GM19351 (cell line): ENCODE data around the gene INMT.
A peak's percentile ranks its signal among the peaks of the same experiment; 100 is the strongest.

Experiments
- ATAC-seq: cut with Tn5 transposase; IDR thresholded peaks from one replicate; pipeline ENCODE4 v1.9.1; 2021; ENCODE audit warnings: mild to moderate bottlenecking, moderate library complexity; ENCODE audit not compliant: unreplicated experiment

INMT gene

DNA sequence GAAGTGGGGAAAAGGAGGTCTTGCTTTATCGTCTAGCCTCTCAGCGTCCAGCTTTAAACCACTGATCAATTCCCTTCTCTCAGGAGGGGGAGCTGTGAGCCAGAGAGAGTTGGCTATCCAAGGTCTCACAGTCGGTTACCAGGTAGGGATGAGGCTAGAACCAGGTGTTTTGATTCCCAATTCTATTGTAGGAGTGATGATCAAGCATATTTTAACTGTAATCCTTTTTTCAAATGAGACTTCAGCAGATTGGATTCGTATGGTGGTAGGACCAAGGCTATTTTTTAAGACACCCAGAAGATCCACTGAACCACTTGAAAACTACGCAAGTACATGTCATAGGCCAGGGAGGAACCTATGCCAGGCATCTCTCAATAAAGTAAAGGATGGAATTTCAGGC, 27.6 kb downstream of the INMT start:
- ATAC-seq = no peak

DNA sequence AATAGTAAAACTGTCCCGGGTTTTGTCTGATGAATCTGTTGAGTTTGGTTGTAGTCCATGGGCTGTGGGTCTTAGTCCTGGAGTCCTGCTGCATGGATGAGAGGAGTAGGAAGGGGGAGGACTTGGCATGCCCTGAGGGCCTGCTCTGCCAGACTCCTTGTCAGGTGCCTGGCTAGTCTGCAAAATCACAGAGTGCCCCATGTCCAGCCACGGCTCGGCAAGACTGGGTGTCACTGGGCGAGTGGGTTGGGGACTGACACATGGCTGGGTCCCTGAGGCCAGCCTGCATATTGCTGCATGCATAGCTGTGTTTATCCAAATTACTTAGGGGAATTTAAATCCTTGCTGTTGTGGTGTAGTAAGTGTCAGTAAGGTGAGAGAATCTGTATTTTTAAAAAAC, 29.0 kb downstream of the INMT start:
- ATAC-seq = no peak

DNA sequence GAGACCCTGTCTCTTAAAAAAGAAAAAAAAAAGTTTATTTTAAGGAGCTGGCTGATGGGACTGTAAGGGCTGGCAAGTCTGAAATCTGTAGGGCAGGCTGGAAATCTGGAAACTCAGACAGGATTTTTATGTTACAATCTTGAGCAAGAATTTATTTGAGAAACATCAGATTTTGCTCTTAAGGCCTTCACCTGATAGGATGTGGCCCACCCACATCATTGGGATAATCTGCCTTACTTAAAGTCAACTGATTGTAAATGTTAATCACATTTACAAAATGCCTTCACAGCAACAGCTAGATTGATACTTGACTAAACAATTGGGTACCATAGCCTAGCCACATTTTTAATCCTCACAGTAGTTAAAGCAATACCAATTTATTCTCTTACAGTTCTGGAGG, 30.8 kb downstream of the INMT start:
- ATAC-seq = no peak

DNA sequence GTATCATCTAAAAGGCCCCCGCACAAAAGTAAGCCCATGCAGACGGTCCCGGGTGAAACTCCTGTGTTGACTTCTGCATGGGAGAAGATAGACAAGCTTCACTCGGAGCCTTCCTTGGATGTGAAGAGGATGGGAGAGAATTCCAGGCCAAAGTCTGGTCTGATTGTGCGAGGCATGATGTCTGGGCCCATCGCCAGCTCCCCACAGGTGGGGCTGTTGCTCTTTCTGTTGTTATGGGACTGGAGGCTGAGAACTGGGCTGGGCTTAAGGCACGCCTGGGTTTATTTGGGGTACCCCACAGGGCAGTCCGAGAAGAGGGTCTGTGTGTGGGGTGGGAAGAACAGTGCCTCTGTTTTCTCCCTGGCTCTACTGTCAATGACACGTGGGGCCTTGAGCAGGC, 33.9 kb downstream of the INMT start:
- no peak for ATAC-seq

DNA sequence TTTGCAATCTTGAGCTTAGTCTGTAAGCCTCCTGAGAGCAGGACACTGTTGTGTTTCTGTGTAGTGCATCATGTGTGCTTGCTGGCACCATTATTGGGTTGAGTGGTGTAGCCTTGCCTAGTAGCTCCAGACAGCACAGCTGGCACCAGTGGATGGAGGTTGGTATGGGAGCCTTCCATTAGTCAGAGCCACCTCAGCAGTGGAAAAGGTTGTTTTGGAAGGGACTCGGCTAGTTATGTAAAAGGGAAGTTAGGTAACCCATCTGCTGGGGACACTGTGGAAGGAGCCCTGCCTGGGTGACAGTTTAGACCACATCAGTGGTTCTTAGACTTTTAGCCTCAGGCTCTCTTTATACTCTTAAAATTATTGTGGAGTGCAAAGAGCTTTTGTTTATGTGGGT, 35.6 kb downstream of the INMT start:
- no peak for ATAC-seq

DNA sequence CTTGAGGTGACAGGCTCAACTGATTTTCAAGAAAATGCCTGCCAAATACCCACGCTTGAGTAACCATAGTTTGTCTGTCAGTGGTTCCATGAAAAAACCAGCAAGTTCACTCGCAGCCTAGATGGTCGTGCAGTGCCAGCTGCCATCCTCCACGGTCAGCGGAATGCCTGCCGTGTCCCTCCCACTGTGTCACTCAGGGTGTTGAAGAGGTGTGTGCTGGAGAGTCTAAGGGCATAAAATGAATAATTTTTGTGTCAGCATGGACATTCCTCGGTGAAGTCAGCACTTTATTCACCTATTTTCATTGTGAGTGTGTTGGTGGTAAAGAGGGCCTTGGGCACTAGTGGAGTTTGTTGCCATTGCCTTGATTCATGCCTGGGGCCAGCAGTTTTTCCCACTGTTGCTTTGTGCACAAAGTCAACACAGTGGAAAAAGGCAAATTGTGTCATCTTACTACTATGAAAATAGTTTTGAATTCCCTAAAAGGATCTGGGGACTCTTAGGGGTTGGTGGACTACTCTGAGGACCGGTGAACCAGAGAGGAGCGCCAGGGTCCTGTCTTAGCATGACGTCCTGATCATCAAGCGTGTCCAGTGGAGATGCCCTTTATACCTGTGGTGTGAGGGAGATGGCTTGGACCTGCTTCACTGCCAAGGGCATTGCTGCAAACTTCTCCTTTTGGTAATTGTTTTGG, 36.9 kb downstream of the INMT start:
- no peak for ATAC-seq

DNA sequence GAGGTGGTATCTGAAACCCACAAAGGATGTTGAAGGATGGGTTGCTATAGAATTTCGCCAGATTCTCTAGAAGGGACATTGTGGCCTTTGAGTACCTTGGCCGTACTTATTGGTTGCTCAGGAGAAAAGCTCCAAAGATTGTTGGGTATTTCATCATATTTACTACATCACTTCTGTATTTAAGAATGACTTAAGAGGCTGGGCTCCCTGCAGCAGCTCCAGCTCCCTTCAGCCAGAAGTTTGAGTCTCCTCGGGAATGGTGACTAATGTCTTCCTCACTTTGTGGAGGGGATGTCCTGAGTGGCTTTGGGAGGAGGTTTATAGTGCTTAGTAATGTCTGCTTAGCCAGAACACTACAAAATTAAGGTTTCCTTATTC, 37.4 kb downstream of the INMT start:
- no peak for ATAC-seq

DNA sequence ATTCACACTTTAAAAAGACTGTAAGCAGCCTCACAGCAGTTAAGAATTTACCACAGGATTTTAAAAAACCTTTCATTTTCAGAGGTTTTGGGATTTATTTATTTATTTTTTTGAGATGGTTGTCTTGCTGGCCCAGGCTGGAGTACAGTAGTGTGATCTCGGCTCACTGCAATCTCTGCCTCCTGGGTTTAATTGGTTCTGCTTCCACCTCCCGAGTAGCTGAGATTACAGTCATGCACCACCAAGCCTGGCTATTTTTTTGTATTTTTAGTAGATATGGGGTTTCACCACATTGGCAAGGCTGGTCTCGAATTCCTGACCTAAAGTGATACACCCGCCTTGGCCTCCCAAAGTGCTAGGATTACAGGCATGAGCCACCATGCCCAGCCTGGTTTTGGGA, 38.4 kb downstream of the INMT start:
- ATAC-seq = no peak

DNA sequence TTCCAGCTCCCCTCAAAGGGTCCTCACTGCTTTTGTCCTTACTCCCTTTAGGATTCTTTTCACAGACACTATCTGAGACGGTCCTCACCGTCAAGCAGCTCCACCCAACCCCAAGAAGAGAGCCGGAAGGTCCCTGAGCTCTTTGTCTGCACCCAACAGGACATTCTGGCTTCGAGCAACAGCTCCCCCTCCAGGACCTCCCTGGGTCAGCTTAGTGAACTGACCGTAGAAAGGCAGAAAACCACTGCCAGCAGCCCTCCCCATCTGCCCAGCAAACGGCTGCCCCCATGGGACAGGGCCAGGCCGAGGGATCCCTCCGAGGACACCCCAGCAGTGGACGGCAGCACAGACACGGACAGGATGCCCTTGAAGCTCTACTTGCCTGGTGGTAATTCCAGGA, 39.2 kb downstream of the INMT start:
- ATAC-seq = no peak

DNA sequence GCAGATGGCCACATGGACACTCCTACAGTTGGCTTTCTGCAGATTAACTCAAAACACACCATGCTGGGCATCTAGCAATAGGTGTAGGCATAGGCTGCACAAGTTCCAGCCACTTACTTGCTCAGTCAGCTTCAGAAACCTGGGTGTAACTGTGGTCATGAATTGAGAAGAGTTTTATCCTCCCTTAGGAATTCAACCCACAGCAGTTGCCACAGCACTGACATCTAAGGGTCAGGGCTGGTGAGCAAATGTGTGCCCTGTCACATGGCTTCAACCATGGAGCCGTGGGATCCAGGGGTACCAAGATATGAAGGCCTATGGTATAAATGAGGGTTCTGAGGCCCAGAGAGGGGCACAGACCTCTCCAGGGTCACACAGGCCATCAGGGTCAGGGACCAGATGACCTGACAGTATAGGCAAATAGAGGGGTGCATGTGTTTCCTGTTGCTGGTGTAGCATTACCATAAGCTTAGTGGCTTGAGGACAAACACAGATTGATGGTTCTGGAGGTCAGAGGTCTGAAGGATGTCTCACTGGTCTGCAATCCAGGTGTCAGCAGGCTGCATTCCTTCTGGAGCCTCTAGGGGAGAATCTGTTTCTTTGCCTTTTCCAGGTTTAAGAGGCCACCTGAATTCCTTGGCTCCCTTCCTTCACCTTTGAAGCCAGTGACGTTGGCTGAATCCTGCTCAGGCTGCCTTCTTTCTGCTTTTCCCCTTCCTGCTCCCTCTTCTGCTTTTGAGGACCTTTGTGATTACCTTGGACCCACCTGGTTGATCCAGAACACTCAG, 43.4 kb downstream of the INMT start:
- ATAC-seq = no peak

DNA sequence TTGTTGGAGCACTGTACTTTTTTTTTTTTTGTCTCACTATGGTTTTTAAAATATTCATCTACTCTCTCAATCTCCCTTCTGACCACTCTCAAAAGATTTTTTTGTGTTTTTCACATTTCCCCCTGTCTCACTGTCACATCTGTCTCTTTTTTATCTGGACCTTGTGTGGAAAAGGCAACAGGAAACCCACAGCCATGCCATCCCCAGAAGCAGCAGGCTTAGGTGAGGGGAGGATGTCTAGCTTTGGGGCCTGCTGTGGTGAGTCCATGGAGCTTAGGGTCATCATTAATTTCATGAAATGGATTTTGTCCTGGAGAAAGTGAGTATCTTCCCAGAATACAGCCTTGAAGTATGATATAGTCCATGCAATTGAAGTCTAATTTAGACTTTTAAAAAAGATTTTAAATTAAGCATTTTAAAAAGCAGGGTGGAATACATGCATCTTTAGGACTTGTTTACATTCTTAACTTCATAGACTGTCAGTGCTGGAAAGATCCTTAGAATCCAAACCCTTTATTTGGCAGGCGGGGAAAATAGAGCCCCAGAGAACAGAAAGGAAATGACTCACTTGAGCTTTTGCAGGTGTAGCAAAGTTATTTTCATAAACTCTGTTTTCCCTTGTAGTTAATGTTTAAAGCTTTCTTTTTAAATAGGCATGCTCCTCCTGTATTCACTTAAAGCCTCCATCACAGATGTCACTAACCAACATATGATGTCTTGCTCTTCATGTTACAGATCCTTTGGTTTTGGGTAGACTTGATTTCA, 44.4 kb downstream of the INMT start:
- ATAC-seq = no peak

DNA sequence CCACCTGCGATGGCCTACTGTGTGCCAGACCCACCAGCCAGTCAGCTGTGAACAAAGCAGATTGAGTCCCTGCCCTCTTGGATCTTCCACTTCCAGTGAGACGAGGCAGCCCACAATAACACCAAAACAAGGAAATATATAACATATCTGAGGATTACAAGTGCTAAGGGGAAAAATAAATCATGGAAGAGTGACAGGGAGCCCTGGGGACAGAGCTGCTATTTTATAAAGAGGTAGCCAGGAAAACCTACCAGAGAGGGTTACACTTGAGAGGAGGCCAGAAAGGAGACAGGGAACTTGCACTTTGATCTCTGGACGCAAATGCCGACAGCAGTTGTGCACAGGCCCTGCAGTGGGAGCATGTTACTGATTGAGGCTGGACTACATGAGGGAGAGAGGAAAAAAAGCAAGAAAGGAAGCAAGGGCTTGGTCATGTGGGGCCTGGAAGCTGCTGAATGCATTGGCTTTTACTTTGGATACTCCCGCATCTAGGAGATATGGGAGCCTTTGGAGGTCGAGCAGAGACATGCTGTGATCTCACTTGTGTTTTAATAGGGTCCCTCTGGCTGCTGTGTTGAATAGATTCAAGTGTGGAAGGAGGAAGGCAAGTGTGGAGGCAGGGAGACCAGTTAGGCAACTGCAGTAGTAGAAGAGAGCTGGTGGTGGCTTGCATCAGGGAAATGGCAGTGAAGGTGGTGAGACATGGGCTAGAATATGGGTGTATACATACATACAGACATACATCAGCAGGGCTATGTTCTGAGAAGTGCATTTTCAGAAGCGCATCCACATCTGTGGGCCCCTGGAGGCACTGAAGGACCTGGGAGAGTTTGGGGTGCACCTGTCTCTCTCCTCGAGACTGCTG, 45.5 kb downstream of the INMT start:
- no peak for ATAC-seq

DNA sequence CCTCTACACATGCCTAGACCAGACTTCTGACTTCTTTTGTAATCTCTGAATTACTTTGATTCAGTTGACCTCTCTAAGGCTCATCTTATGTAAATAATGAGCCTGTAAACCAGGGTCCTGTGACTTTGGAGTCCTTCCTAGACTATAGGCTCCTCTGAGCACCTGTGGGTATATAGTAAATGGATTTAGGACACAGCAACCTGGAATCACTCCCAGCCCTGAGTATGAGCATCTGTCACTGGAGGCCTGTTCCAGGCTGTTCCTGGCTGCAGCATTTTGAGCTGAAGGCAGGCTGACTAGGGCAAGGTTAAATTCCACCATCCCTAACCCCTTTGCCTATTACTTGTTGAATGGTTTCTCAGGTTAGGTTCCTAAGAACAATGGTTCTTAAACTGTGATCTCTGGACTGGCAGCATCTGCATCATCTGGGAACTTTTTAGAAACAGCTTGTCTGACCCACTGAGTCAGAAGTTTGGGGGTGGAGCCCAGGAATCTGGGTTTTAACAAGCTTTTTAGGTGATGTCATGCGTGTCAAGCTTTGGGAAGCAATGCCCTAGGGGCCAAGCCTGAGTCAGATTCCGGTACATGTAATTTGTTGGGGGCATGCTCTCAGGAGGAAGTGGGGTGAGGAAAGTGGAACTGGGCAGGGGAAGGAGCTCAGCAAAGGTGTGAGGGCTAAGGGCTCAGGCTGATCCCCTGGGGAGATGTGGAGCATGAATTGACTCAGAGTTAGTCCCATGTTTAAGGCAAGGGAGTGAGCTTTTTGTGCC, 47.5 kb downstream of the INMT start:
- peak; percentile 70 for ATAC-seq

DNA sequence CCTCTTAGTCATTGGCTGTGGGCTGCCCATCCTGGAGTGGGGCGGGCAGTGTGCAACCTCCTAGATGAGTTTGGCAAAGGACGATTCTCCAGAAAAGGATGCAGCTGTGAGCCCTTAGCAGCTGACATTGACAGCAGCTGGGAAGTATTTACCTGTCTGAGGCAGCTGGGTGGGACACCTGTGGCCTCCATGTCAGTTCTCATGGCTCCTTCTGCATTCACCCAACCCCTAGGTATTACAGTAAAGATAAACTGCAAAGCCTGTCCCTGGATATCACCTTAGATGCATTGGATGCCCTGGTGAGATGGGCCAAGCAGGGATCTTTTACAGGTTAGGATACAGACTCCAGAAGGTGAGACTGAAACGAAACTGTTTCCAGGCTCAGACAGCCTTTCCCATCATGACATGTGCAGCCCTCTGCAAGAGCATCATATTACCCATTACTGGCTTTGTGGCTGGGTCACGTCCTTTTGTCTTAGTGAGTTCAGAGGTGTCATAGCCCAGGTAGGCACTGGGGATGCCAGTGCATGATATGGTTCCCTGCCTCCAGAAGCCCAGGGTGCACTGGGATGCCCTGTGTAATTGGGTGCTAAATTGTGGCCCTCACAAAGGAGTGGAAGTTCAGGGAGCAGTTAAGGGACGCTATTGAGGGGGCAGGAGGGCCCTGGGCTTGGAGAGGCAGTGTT, 48.2 kb downstream of the INMT start:
- no peak for ATAC-seq

DNA sequence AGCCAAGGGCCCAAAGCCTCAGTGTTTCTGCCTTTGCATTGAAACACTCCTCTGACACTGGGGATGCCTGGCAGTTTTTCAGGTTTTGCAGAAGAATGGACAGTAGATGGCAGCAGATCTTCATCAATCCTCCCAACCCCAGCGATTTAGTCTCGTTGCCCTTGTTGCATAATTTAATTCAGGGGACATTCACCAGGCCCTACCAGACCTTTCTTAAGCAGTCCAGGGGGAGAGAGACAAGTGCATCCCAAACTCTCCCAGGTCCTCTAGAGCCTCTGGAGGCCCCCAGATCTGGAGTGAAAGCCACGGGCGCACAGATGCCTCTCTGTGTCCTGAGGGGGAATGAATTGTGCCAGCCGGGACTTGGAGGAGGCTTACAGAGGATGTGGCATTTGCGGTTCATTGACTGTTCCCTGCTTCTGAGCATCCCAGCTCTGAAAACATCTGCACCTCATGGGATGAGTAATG, 48.9 kb downstream of the INMT start:
- ATAC-seq = peak; percentile 33

DNA sequence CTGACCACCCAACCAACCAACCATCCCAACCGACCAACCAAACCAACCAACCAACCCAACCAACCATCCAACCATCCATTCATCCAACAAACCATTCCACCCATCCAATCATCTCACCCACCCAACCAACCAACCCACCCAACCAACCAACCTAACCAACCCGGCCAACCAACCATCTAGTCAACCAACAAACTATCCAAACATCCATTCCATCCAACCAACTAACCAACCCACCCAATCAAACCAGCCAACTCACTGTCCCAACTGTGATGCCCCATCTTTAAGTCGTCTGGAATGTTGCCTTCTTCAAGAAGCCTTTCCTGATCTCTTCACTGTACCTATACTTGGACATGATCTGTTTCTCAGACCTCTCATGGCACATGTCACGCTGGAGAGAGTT, 50.9 kb downstream of the INMT start:
- ATAC-seq = no peak

DNA sequence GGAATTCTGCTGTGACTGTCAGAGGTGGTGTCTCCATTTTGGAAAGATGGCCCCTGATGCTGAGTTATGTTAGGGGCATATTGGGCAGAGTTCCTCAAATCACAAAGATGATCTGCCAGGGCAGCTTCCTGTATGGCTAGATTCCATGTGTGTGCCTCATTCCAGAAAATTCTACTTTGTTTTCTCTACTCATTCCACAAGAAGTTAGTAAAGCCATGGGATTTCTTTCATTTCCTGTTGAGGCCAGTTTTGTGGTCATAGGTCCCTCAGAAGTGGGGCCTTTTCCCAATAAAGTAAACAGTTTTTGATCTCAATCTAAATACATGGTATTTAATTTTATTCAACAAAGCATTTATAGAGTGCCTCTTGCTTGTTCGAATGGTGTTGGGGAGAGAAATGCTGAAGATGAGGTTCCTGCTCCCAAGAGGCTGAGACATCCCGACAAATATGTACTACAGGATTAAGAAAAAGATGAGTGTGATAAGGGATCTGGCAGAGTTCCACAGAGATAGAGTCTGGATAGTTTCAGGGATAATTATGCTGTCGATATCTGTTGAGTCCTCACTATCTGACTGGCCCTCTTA, 52.2 kb downstream of the INMT start:
- no peak for ATAC-seq

DNA sequence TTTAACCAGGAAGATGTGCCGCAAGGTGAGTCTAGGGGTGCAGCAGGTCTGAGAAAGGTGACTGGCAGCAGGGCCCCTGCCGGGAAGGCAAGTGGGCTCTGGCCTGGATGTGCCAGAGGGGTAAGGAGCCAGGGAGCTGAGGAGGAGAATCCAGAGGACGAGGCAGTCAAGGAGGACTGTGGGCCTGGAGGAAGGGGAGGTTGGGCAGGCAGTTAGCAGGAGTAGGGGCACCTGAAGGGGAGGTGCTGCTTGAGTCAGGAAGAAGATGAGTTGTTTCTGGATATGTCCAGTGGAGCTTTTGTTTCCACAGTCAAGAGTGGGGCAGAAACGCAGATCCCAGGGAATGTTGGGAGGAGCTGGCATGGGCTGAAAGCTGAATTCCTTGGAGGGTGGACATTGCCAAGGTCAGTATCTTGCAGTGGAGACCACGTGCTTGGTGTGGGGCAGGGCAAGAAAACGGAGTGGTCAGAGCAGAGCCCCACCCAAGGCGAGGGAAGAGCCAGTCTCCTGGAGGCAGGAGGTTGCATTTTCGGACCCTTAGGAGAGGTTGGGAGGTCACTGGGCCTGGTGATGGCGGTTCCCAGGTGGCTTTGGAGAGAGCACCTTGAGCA, 53.3 kb downstream of the INMT start:
- no peak for ATAC-seq

DNA sequence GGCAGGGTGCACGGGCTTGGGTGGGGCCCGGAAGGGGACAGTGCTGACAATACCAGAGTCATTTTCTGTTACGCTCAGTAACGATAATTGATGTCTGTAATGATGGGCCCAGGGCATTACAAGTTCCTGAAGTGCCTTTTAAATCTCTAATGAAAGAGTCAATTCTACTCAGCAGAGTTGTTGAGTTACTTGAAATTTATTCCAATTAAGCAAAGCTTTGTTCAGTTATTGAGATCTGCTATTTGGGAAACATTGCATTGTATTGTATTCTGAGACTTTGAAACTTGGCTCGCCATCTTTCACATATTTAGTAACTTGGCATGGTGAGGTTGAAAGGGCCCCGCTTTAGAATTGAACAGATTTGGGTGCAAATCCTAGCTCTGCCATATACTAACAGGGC, 54.0 kb downstream of the INMT start:
- ATAC-seq = no peak
